Kidney epithelial cell (primary cell): Measurements from ENCODE around the gene LBHD1. TPM values are rescaled to one million over a fixed set of nuclear protein-coding genes. Genes with fewer than 3 reads are reported as not detected.

Experiments
- DNase-seq: peaks from one replicate; pipeline ENCODE4 v3.0.0-alpha.2; 2010; ENCODE audit warnings: low read depth
- H3K27me3 ChIP-seq: 2 replicates; pipeline ENCODE4 v1.6.0; 2011; ENCODE audit warnings: low read length; ENCODE audit not compliant: control insufficient read depth, insufficient read depth
- H3K36me3 ChIP-seq: 2 replicates; pipeline ENCODE4 v1.5.1; 2011; ENCODE audit warnings: low read length; ENCODE audit not compliant: control insufficient read depth, insufficient read depth
- H3K4me3 ChIP-seq: 2 replicates; pipeline ENCODE4 v1.5.1; 2011; ENCODE audit warnings: low read depth, mild to moderate bottlenecking, control low read depth, low read length
- CTCF ChIP-seq: IDR thresholded peaks from 2 replicates; pipeline ENCODE4 v1.5.1; 2011; ENCODE audit warnings: mild to moderate bottlenecking, moderate library complexity, low read length, control low read depth, inconsistent platforms; ENCODE audit not compliant: insufficient read depth, poor library complexity, severe bottlenecking
- total RNA-seq: library from RNA; depleted of rRNA; stranded (reverse); fragments of >200 nt; gene quantifications from 2 replicates; pipeline ENCODE4 v1.2.3, GENCODE V29; 2015

LBHD1 gene
- total RNA-seq, 1 donor from 2014 or later, result 4.6 TPM

DNA sequence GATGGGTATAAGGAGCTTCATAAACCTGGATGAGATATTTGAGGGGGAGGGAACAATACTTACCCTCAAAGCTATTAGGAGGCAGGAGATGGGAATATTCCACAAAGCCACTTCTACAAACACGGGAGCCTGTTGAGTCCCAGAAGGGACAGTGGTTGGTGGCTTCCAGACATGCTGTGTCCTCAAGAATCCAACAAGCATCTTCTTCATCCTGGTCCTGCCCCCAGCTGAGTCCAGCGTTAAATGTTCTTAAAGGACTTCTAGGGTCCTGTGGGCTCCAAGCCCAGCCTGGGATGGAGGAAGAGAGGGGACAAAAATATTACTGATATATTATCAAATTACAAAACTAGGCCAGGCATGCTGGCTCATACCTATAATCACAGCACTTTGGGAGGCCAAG lies 4.6 kb downstream of the LBHD1 start:
- H3K36me3 ChIP-seq, result peaks cover 1% of the 10 kb centered on the region
- H3K4me3 ChIP-seq, result no peak overlapping the region
- DNase-seq, result no peak
- H3K27me3 ChIP-seq, result no peaks in the 10 kb centered on the region
- no peak for TF ChIP-seq CTCF

DNA sequence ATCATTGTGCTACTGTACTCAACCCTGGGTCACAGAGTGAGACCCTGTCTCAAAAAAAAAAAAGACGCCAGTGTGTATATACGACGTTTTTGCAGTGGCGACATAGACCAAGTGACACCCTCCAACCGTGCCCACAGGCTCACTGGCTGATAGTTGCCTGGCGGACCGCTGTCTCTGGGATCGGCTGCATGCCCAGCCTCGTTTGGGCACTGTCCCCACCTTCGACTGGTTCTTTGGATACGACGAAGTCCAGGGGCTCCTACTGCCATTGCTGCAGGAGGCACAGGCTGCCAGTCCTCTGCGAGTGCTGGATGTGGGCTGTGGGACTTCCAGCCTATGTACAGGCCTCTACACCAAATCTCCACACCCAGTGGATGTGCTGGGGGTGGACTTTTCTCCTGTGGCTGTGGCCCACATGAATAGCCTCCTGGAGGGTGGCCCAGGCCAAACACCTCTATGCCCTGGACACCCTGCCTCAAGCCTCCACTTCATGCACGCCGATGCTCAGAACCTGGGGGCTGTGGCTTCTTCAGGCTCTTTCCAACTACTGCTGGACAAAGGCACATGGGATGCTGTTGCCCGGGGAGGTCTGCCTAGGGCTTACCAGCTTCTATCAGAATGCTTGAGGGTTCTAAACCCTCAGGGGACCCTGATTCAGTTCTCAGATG lies 5.7 kb downstream of the LBHD1 start:
- DNase-seq, result no peak
- TF ChIP-seq CTCF, result no peak
- Histone ChIP-seq H3K4me3 (peak overlapping the region; percentile 77), H3K27me3 (no peaks in the 10 kb centered on the region), H3K36me3 (peaks cover 1% of the 10 kb centered on the region)

DNA sequence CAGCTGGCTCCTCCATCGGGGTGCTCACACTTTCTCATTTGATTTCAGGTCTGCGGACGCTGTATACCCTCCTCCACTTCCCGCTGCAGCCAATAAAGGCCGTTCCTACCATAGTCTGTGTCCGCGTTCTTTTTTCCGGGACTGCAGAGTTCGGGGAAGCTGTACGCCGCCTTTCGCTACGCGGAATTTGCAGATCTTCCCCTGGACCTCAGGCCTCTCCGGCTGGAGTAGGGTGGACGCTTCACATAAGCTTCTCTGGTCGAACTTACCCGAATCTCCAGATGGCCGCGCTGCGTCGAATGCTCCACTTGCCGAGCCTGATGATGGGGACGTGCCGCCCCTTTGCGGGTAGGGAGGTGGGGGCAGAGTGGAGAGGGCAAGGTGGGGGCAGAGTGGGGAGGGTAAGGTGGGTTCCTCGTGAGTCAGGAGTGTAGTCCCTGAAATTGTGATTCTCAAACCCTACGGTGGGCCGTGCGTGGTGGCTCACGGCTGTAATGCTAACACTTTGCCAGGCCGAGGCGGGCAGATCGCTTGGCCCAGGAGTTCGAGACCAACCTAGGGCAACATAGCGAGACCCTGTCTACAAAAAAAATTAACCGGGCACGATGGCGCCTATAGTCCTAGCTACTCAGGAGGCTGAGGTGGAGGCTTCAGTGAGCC lies 6.3 kb downstream of the LBHD1 start:
- no peak for TF ChIP-seq CTCF
- Histone ChIP-seq H3K4me3 (peak overlapping the region; percentile 77), H3K27me3 (no peaks in the 10 kb centered on the region), H3K36me3 (peaks cover 1% of the 10 kb centered on the region)
- DNase-seq, result no peak

GRCh38 chr11:62665075-62665598 lies 6.9 kb downstream of the LBHD1 start, which contains the start of the genes C11orf98 and CSKMT:
Gene C11orf98, minus strand, starts transcription at chr11:62665210. Its CDS starts 41 bp downstream, at chr11:62665169.
Gene CSKMT, plus strand, starts transcription at chr11:62665312. Its CDS starts 568 bp downstream, at chr11:62665880.
- no peak for TF ChIP-seq CTCF
- Histone ChIP-seq H3K27me3 (no peaks in the 10 kb centered on the region), H3K4me3 (peak within 1 kb of the TSS; percentile 77), H3K36me3 (peaks cover 1% of the 10 kb centered on the region)
- no peak for DNase-seq

DNA sequence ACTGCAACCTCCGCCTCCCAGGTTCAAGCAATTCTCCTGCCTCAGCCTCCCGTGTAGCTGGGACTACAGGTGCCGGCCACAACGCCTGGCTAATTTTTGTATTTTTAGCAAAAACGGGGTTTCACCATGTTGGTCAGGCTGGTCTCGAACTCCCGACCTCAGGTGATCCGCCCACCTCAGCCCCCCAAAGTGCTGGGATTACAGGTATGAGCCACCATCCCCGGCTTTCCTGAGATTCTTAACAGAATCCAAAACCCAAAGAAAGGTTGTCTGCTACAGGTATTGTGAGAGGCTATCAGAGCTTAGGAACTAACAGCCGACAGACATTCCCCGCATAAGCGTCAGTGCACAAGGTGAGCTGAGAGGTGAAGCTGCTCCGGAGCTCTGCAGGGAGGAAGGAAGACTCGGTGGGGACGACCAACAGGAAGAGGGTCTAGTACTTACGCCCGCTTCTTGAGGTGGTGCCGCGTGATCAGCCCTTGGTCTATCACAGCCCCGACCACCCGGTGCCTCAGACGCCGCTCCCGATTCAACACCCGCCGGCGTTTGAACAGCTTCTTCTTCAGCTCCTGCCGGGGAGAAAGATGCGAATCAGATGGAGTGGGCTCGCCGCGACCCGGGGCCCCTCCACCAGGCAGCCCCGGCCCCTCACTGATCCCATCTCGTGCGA lies 7.5 kb downstream of the LBHD1 start:
- Histone ChIP-seq H3K36me3 (peaks cover 1% of the 10 kb centered on the region), H3K27me3 (no peaks in the 10 kb centered on the region), H3K4me3 (peak overlapping the region; percentile 77)
- TF ChIP-seq CTCF, result no peak
- no peak for DNase-seq
